Activated CD4-positive, alpha-beta memory T cell treated with anti-CD3 and anti-CD28 coated beads, Interleukin-2, amount 10 ng/mL, durations not matched to agents 7 days and 5 days (primary cell): ENCODE measurements around the gene CHPF. TPM values are rescaled to one million over a fixed set of nuclear protein-coding genes. Genes with fewer than 3 reads are reported as not detected.

Source experiments
- CTCF ChIA-PET: fragments of 350-600 bp; sonication (Branson Sonifier 250); formaldehyde crosslinking; loops from one replicate; lab custom pipeline; 2021; ENCODE audit warnings: antibody characterized with exemption, inconsistent platforms; lab: Charles Lee
- POLR2A ChIA-PET: fragments of 350-600 bp; sonication (Branson Sonifier 250); formaldehyde crosslinking; loops from one replicate; lab custom pipeline; 2021; ENCODE audit warnings: antibody characterized with exemption; lab: Charles Lee
- DNase-seq: peaks from one replicate; pipeline ENCODE4 v3.0.0-alpha.2; 2020
- H3K27ac Mint-ChIP-seq: one replicate; pipeline ENCODE4 v1.8.0; 2021; ENCODE audit warnings: mild to moderate bottlenecking, mixed read lengths
- H3K27me3 Mint-ChIP-seq: one replicate; pipeline ENCODE4 v1.8.0; 2021; ENCODE audit warnings: mixed read lengths
- H3K36me3 Mint-ChIP-seq: one replicate; pipeline ENCODE4 v1.8.0; 2021; ENCODE audit warnings: low read depth, mixed read lengths
- H3K4me1 Mint-ChIP-seq: one replicate; pipeline ENCODE4 v1.8.0; 2021; ENCODE audit warnings: mixed read lengths
- H3K4me3 Mint-ChIP-seq: one replicate; pipeline ENCODE4 v1.8.0; 2021; ENCODE audit warnings: mild to moderate bottlenecking, mixed read lengths
- H3K9me3 Mint-ChIP-seq: one replicate; pipeline ENCODE4 v1.8.0; 2021; ENCODE audit warnings: mixed read lengths
- total RNA-seq, 2 experiments: library from RNA; stranded (reverse); gene quantifications; one replicate each; pipeline ENCODE4 v1.2.3, GENCODE V29; 2021

Gene CHPF
- total RNA-seq, 2 experiments from 2014 or later, result 14.5 to 14.9 TPM

- CTCF ChIA-PET, result interaction anchor here (0.7 to 3.9 kb wide), 8 partner anchors 10 to 122 kb away, joined by 3 to 41 read pairs (median 6); partner anchors contain the start of genes DNPEP and GMPPA
- peaks cover 12% of the 10 kb centered on the region for H3K4me1 Mint-ChIP-seq
- H3K4me3 Mint-ChIP-seq, result no peak overlapping the region
- POLR2A ChIA-PET, result interaction anchor here (1.0 to 1.5 kb wide), 4 partner anchors 8 to 20 kb away, joined by 3 to 6 read pairs (median 3); partner anchors contain the start of gene GMPPA
- peaks cover 44% of the 10 kb centered on the region for H3K27me3 Mint-ChIP-seq
- H3K27ac Mint-ChIP-seq, result no peak overlapping the region
- H3K9me3 Mint-ChIP-seq, result no peaks in the 10 kb centered on the region
- H3K36me3 Mint-ChIP-seq, result peaks cover 12% of the 10 kb centered on the region
- peak; percentile 45 for DNase-seq
Observed at GRCh38 chr2:219509780-219510511, 33.7 kb downstream of the CHPF start.

- CTCF ChIA-PET, result interaction anchor here (0.7 to 3.9 kb wide), 8 partner anchors 10 to 121 kb away, joined by 3 to 41 read pairs (median 6); partner anchors contain the start of genes DNPEP and GMPPA
- H3K27ac Mint-ChIP-seq, result no peak overlapping the region
- peaks cover 41% of the 10 kb centered on the region for H3K27me3 Mint-ChIP-seq
- POLR2A ChIA-PET, result interaction anchor here (1.0 to 1.5 kb wide), 4 partner anchors 9 to 19 kb away, joined by 3 to 6 read pairs (median 3); partner anchors contain the start of gene GMPPA
- H3K36me3 Mint-ChIP-seq, result peaks cover 18% of the 10 kb centered on the region
- H3K4me3 Mint-ChIP-seq, result no peak overlapping the region
- H3K9me3 Mint-ChIP-seq, result no peaks in the 10 kb centered on the region
- H3K4me1 Mint-ChIP-seq, result peaks cover 11% of the 10 kb centered on the region
- no peak for DNase-seq
Observed at GRCh38 chr2:219508971-219509779, 34.4 kb downstream of the CHPF start.

- H3K36me3 Mint-ChIP-seq, result peaks cover 23% of the 10 kb centered on the region
- H3K9me3 Mint-ChIP-seq, result no peaks in the 10 kb centered on the region
- DNase-seq, result no peak
- no peak overlapping the region for H3K4me3 Mint-ChIP-seq
- H3K4me1 Mint-ChIP-seq, result peaks cover 9% of the 10 kb centered on the region
- H3K27ac Mint-ChIP-seq, result no peak overlapping the region
- ChIA-PET POLR2A (interaction anchor here (1.0 kb wide), 1 partner anchor 10 kb away, joined by 3 read pairs; the partner anchor contains the start of gene GMPPA), CTCF (interaction anchor here (1.0 to 3.9 kb wide), 4 partner anchors 9 to 20 kb away, joined by 3 to 41 read pairs (median 27); partner anchors contain the start of gene GMPPA)
- H3K27me3 Mint-ChIP-seq, result peaks cover 33% of the 10 kb centered on the region
Observed at GRCh38 chr2:219508444-219508734, 35.2 kb downstream of the CHPF start.

GRCh38 chr2:219507581-219508443 lies 35.8 kb downstream of the CHPF start:
- no peaks in the 10 kb centered on the region for H3K9me3 Mint-ChIP-seq
- H3K4me3 Mint-ChIP-seq, result no peak overlapping the region
- ChIA-PET POLR2A (interaction anchor here (1.0 kb wide), 1 partner anchor 9 kb away, joined by 3 read pairs; the partner anchor contains the start of gene GMPPA), CTCF (interaction anchor here (1.0 to 3.9 kb wide), 4 partner anchors 8 to 21 kb away, joined by 3 to 41 read pairs (median 27); partner anchors contain the start of gene GMPPA)
- peaks cover 28% of the 10 kb centered on the region for H3K27me3 Mint-ChIP-seq
- DNase-seq, result no peak
- peaks cover 9% of the 10 kb centered on the region for H3K4me1 Mint-ChIP-seq
- H3K36me3 Mint-ChIP-seq, result peaks cover 23% of the 10 kb centered on the region
- no peak overlapping the region for H3K27ac Mint-ChIP-seq

GRCh38 chr2:219506802-219507526 lies 36.6 kb downstream of the CHPF start:
- Mint-ChIP-seq H3K36me3 (peaks cover 23% of the 10 kb centered on the region), H3K4me3 (no peak overlapping the region), H3K27me3 (peaks cover 23% of the 10 kb centered on the region), H3K27ac (no peak overlapping the region), H3K4me1 (peaks cover 9% of the 10 kb centered on the region), H3K9me3 (no peaks in the 10 kb centered on the region)
- POLR2A ChIA-PET, result no interaction called here
- CTCF ChIA-PET, result interaction anchor here (3.6 to 3.9 kb wide), 3 partner anchors 7 to 22 kb away, joined by 24 to 41 read pairs (median 30); partner anchors contain the start of gene GMPPA
- DNase-seq, result no peak

- Mint-ChIP-seq H3K9me3 (no peaks in the 10 kb centered on the region), H3K36me3 (peaks cover 26% of the 10 kb centered on the region), H3K4me3 (no peak overlapping the region), H3K4me1 (peaks cover 14% of the 10 kb centered on the region), H3K27me3 (peaks cover 19% of the 10 kb centered on the region), H3K27ac (no peak overlapping the region)
- POLR2A ChIA-PET, result no interaction called here
- DNase-seq, result no peak
- CTCF ChIA-PET, result no interaction called here
Observed at GRCh38 chr2:219506153-219506801, 37.3 kb downstream of the CHPF start.

- Mint-ChIP-seq H3K4me3 (no peak overlapping the region), H3K36me3 (peaks cover 27% of the 10 kb centered on the region), H3K4me1 (peaks cover 18% of the 10 kb centered on the region), H3K9me3 (no peaks in the 10 kb centered on the region), H3K27me3 (peaks cover 12% of the 10 kb centered on the region), H3K27ac (no peak overlapping the region)
- ChIA-PET POLR2A (no interaction called here), CTCF (no interaction called here)
- no peak for DNase-seq
Observed at GRCh38 chr2:219505585-219505984, 38.0 kb downstream of the CHPF start.

- CTCF ChIA-PET, result no interaction called here
- no peak overlapping the region for H3K4me3 Mint-ChIP-seq
- H3K9me3 Mint-ChIP-seq, result no peaks in the 10 kb centered on the region
- no peak for DNase-seq
- POLR2A ChIA-PET, result no interaction called here
- H3K36me3 Mint-ChIP-seq, result peaks cover 32% of the 10 kb centered on the region
- peaks cover 7% of the 10 kb centered on the region for H3K27me3 Mint-ChIP-seq
- H3K27ac Mint-ChIP-seq, result no peak overlapping the region
- H3K4me1 Mint-ChIP-seq, result peaks cover 34% of the 10 kb centered on the region
Observed at GRCh38 chr2:219502618-219503017, 41.0 kb downstream of the CHPF start.

GRCh38 chr2:219501849-219502248 lies 41.8 kb downstream of the CHPF start:
- no peak for DNase-seq
- Mint-ChIP-seq H3K4me1 (peaks cover 39% of the 10 kb centered on the region), H3K9me3 (no peaks in the 10 kb centered on the region), H3K4me3 (no peak overlapping the region), H3K36me3 (peaks cover 32% of the 10 kb centered on the region), H3K27me3 (peaks cover 14% of the 10 kb centered on the region), H3K27ac (no peak overlapping the region)
- ChIA-PET POLR2A (no interaction called here), CTCF (interaction anchor here (0.8 kb wide), 1 partner anchor 28 kb away, joined by 3 read pairs; no protein-coding TSS in a partner anchor)

GRCh38 chr2:219500135-219500534 lies 43.5 kb downstream of the CHPF start:
- Mint-ChIP-seq H3K27me3 (peaks cover 32% of the 10 kb centered on the region), H3K27ac (no peak overlapping the region), H3K4me1 (peaks cover 48% of the 10 kb centered on the region), H3K9me3 (no peaks in the 10 kb centered on the region), H3K36me3 (peaks cover 20% of the 10 kb centered on the region), H3K4me3 (peak overlapping the region; percentile 95)
- CTCF ChIA-PET, result interaction anchor here (0.6 to 8.0 kb wide), 8 partner anchors 9 to 520 kb away, joined by 3 to 175 read pairs (median 4); no protein-coding TSS in a partner anchor
- POLR2A ChIA-PET, result interaction anchor here (0.9 to 1.0 kb wide), 4 partner anchors 13 to 97 kb away, joined by 3 to 4 read pairs (median 3); partner anchors contain the start of genes ASIC4 and STK11IP
- DNase-seq, result no peak

GRCh38 chr2:219499555-219499954 lies 44.1 kb downstream of the CHPF start:
- Mint-ChIP-seq H3K9me3 (no peaks in the 10 kb centered on the region), H3K4me1 (peaks cover 48% of the 10 kb centered on the region), H3K27me3 (peaks cover 37% of the 10 kb centered on the region), H3K4me3 (peak overlapping the region; percentile 95), H3K27ac (peak overlapping the region; percentile 64), H3K36me3 (peaks cover 18% of the 10 kb centered on the region)
- POLR2A ChIA-PET, result interaction anchor here (0.9 to 2.4 kb wide), 5 partner anchors 14 to 111 kb away, joined by 3 to 10 read pairs (median 4); partner anchors contain the start of genes ASIC4, CHPF, DNPEP and STK11IP
- CTCF ChIA-PET, result interaction anchor here (0.6 to 8.0 kb wide), 9 partner anchors 9 to 520 kb away, joined by 3 to 175 read pairs (median 4); partner anchors contain the start of gene DNPEP
- no peak for DNase-seq
